ENCODE measurements around the gene PTPN14. TPM values are rescaled to one million over a fixed set of nuclear protein-coding genes. Genes with fewer than 3 reads are reported as not detected.

Gene PTPN14
- polyA plus RNA-seq, 1 donor from 2014 or later, result 0.07 TPM

DNA sequence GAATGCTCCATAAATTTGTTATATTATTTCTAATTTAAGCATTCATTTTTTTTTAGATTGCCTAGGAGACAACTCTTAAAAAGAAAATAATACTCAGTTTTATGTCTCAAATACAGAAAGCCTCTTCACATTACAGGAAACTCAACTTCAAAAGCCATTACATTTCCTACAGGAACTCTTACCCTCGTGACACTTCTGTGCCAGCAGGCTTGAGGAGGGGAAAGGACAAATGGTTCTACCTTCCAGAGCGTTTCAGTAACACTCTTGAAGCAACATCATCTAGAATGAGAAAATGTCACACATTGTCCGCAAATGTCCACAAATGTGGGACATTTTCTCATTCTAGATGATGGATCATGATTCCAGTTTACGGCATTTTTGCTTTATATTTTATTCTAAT is 51.7 kb downstream of the PTPN14 start:
- no peak overlapping the region for H3K4me2 ChIP-seq (ENCODE audit: low read length)
- no peaks in the 10 kb centered on the region for H3K36me3 ChIP-seq (ENCODE audit: insufficient read depth, low read length)
- H3K9me3 ChIP-seq (ENCODE audit: low read length), result no peaks in the 10 kb centered on the region
- TF ChIP-seq EP300 (conservative IDR thresholded peaks at IDR 0.05; ENCODE audit: poor library complexity, severe bottlenecking) (no peak), CTCF (IDR thresholded peaks at IDR 0.05; ENCODE audit: poor library complexity, severe bottlenecking) (no peak), EZH2 (IDR thresholded peaks at IDR 0.05; ENCODE audit: borderline replicate concordance, insufficient read depth, low read length, poor library complexity, severe bottlenecking) (no peak), TAF1 (IDR thresholded peaks at IDR 0.05; ENCODE audit: low read depth) (no peak), REST (IDR thresholded peaks at IDR 0.05; ENCODE audit: borderline replicate concordance) (no peak), MXI1 (conservative IDR thresholded peaks at IDR 0.05; ENCODE audit: poor library complexity, severe bottlenecking) (no peak), POLR2AphosphoS5 (IDR thresholded peaks at IDR 0.05) (no peak), SMC3 (conservative IDR thresholded peaks at IDR 0.05; ENCODE audit: poor library complexity) (no peak), RAD21 (conservative IDR thresholded peaks at IDR 0.05) (no peak)
- H3K79me2 ChIP-seq (replicated peaks; ENCODE audit: insufficient read depth, low read length), result no peaks in the 10 kb centered on the region
- no peaks in the 10 kb centered on the region for H3K9me2 ChIP-seq (ENCODE audit: insufficient read depth, low read length)
- no peaks in the 10 kb centered on the region for H4K20me1 ChIP-seq (ENCODE audit: insufficient read depth)
- no peak overlapping the region for H2AFZ ChIP-seq (ENCODE audit: low read depth, low read length)
- H3K9ac ChIP-seq (ENCODE audit: low read length), result no peak overlapping the region
- no peaks in the 10 kb centered on the region for H3K27me3 ChIP-seq (ENCODE audit: insufficient read depth, low read depth, low read length)
- H3F3A ChIP-seq (ENCODE audit: insufficient read depth, low read length, poor library complexity, severe bottlenecking), result no peaks in the 10 kb centered on the region
- H3K4me3 ChIP-seq (ENCODE audit: low read length), result no peak overlapping the region
- H3K27ac ChIP-seq (ENCODE audit: low read length), result no peak overlapping the region

DNA sequence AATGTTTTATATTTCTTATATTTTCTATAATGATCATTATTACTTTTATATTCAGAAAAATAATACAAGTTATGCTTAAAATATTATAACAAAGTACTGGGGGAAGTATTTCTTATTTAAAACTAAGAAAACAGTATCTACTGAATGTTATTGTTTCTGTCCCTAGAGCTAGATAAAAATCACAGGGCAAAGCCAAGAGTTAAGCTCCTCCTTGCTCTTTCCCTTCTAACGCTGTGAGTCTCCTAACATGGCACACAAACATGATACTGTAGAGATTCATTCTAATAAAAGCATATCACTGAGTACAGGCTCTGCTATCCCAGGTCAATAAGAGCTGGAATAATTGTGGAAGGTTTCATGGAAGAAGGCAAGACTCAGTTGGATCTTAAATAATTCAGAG is 53.4 kb downstream of the PTPN14 start:
- Histone ChIP-seq H3K9me2 (ENCODE audit: insufficient read depth, low read length) (no peaks in the 10 kb centered on the region), H3K27ac (ENCODE audit: low read length) (no peak overlapping the region), H4K20me1 (ENCODE audit: insufficient read depth) (no peaks in the 10 kb centered on the region), H3K4me3 (ENCODE audit: low read length) (no peak overlapping the region), H2AFZ (ENCODE audit: low read depth, low read length) (no peak overlapping the region), H3K9ac (ENCODE audit: low read length) (no peak overlapping the region), H3K36me3 (ENCODE audit: insufficient read depth, low read length) (no peaks in the 10 kb centered on the region), H3K9me3 (ENCODE audit: low read length) (no peaks in the 10 kb centered on the region), H3K4me2 (ENCODE audit: low read length) (no peak overlapping the region), H3F3A (ENCODE audit: insufficient read depth, low read length, poor library complexity, severe bottlenecking) (no peaks in the 10 kb centered on the region), H3K27me3 (ENCODE audit: insufficient read depth, low read depth, low read length) (no peaks in the 10 kb centered on the region), H3K79me2 (replicated peaks; ENCODE audit: insufficient read depth, low read length) (no peaks in the 10 kb centered on the region)
- TF ChIP-seq SMC3 (conservative IDR thresholded peaks at IDR 0.05; ENCODE audit: poor library complexity) (no peak), EZH2 (IDR thresholded peaks at IDR 0.05; ENCODE audit: borderline replicate concordance, insufficient read depth, low read length, poor library complexity, severe bottlenecking) (no peak), TAF1 (IDR thresholded peaks at IDR 0.05; ENCODE audit: low read depth) (no peak), REST (IDR thresholded peaks at IDR 0.05; ENCODE audit: borderline replicate concordance) (no peak), RAD21 (conservative IDR thresholded peaks at IDR 0.05) (no peak), EP300 (conservative IDR thresholded peaks at IDR 0.05; ENCODE audit: poor library complexity, severe bottlenecking) (no peak), MXI1 (conservative IDR thresholded peaks at IDR 0.05; ENCODE audit: poor library complexity, severe bottlenecking) (no peak), POLR2AphosphoS5 (IDR thresholded peaks at IDR 0.05) (no peak), CTCF (IDR thresholded peaks at IDR 0.05; ENCODE audit: poor library complexity, severe bottlenecking) (no peak)

Measured in neural cell (in vitro differentiated cells).